Vagina (tissue), 2 donors: ENCODE results near the gene TRAF5. TPM values are rescaled to one million over a fixed set of nuclear protein-coding genes. Genes with fewer than 3 reads are reported as not detected.

Experiments
- DNase-seq, 2 donors: peaks; one replicate each; pipeline ENCODE4 v3.0.0-alpha.2; 2017; ENCODE audit errors: extremely low spot score in 2 of 2
- H3K27ac ChIP-seq: fragments of 200-600 bp; sonication (generic); one replicate; pipeline ENCODE4 v1.5.1; 2019
- H3K27me3 ChIP-seq: fragments of 200-600 bp; sonication (generic); one replicate; pipeline ENCODE4 v1.5.1; 2019
- H3K36me3 ChIP-seq, 2 donors: fragments of 200-600 bp; sonication (generic); one replicate each; pipeline ENCODE4 v1.5.1; 2017 to 2019
- H3K4me1 ChIP-seq: fragments of 200-600 bp; sonication (generic); one replicate; pipeline ENCODE4 v1.5.1; 2019
- H3K4me3 ChIP-seq, 2 donors: fragments of 200-600 bp; sonication (generic); 1 replicate in 1 of 2; 2 replicates in 1 of 2; pipeline ENCODE4 v1.5.1; 2016 to 2019
- H3K9me3 ChIP-seq: fragments of 200-600 bp; sonication (generic); one replicate; pipeline ENCODE4 v1.5.1; 2019
- POLR2A ChIP-seq, 2 donors: fragments of 450-650 bp; IDR thresholded peaks; one replicate each; pipeline ENCODE4 v1.6.1; 2017; ENCODE audit warnings: antibody characterized with exemption in 2 of 2, mild to moderate bottlenecking in 2 of 2, moderate library complexity in 2 of 2
- POLR2AphosphoS5 ChIP-seq, 2 donors: sonication (generic); formaldehyde crosslinking; IDR thresholded peaks; one replicate each; pipeline ENCODE4 v1.9.0; 2017; ENCODE audit warnings: antibody characterized with exemption in 2 of 2, mild to moderate bottlenecking in 2 of 2, low read depth in 1 of 2; ENCODE audit not compliant: insufficient read depth in 1 of 2
- intact Hi-C: fragments of 100-400 bp; cut with DNase I; formaldehyde crosslinking; loops from one replicate; pipeline ENCODE4 v1.15.1; 2023
- total RNA-seq: library from RNA; depleted of rRNA; stranded (reverse); fragments of >200 nt; gene quantifications from one replicate; pipeline ENCODE4 v1.2.3, GENCODE V29; 2016
- TF ChIP-seq, protein P1 (sequence below), 3 experiments: fragments of 450-650 bp in 2 of 3; fragments of 200-600 bp in 1 of 3; sonication (generic) in 1 of 3; IDR thresholded peaks; one replicate each; pipeline ENCODE4 v1.5.1; 2017 to 2019; ENCODE audit warnings: antibody characterized with exemption in 3 of 3, mild to moderate bottlenecking in 2 of 3, moderate library complexity in 2 of 3

Gene TRAF5
- total RNA-seq, 1 donor from 2014 or later = 14.0 TPM

DNA sequence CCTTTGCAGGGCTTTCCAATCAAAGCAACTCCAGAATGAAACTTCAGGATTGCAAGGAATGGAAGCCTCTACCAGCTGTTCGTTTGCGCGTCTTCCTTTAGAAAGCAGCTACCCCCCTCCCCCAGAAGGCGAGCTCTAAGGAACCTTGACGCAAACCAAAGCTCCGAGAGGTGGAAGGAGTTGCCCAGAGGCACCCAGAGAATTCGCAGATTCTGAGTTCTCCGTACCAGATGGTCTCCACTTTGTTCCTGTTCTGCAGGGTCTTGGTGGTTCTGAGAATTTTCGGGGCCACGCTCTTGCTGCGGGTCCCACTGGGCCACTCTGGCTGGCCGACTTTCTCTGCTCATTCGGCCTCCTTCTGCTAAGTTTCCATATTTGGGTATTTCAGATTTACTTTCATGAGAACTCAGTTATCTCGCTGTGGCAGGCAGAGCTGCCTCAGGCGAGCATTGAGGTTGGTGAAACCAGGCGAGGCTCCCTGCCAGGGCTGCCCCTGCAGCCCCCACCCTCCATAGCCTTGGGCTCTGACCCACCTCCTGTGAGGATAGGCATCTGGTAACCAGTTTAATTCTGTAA, 801 bp downstream of the TRAF5 start:
- no peaks in the 10 kb centered on the region for H3K27me3 ChIP-seq
- H3K36me3 ChIP-seq = no peaks in the 10 kb centered on the region
- peak overlapping the region; percentile 89 for H3K27ac ChIP-seq
- TF ChIP-seq POLR2AphosphoS5 (IDR thresholded peaks at IDR 0.05; ENCODE audit: insufficient read depth in 1 of 2, low read depth in 1 of 2) (peak in 1 of 2 donors; percentile 47), POLR2A (IDR thresholded peaks at IDR 0.05) (no peak)
- TF ChIP-seq, protein P1, sequence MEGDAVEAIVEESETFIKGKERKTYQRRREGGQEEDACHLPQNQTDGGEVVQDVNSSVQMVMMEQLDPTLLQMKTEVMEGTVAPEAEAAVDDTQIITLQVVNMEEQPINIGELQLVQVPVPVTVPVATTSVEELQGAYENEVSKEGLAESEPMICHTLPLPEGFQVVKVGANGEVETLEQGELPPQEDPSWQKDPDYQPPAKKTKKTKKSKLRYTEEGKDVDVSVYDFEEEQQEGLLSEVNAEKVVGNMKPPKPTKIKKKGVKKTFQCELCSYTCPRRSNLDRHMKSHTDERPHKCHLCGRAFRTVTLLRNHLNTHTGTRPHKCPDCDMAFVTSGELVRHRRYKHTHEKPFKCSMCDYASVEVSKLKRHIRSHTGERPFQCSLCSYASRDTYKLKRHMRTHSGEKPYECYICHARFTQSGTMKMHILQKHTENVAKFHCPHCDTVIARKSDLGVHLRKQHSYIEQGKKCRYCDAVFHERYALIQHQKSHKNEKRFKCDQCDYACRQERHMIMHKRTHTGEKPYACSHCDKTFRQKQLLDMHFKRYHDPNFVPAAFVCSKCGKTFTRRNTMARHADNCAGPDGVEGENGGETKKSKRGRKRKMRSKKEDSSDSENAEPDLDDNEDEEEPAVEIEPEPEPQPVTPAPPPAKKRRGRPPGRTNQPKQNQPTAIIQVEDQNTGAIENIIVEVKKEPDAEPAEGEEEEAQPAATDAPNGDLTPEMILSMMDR (IDR thresholded peaks at IDR 0.05) = peak in 1 of 3 experiments; percentile 8
- DNase-seq = peak in 1 of 2 donors; percentile 85
- intact Hi-C loops = loop anchor here (10.0 kb wide), 1 partner anchor 73 kb away; the partner anchor contains the start of gene RCOR3
- H3K4me3 ChIP-seq = peak overlapping the region; percentile 68 to 80
- H3K4me1 ChIP-seq = peaks cover 51% of the 10 kb centered on the region
- H3K9me3 ChIP-seq = no peaks in the 10 kb centered on the region

DNA sequence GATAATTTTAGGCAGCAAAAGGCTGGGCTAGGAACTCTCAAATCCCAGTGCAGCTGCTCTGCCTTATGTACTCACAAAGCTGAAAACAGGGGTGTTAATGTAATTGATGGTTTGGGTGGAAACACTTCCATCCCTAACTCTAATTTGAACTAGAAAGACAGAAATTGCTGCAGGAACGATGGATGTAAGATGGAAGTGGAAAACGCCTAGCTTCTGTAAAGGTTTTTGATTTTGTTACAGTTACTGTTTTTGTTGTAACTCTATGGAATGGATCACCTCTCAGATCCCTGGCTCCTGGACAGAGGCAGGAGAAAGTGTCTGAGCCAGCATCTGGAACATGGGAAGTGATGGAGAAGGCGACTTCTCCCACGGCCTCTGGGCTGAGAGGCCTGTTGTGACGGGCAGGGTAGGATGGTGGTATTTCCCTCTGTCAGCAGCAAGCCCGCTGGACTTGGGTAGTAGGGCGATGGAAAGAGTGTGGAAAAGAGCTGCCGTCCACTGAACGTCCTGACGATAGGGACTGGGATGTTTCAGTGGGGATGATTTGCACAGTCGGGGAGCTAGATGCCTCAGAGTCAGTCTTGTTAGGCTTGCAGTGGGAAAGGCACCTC, 1.6 kb downstream of the TRAF5 start:
- DNase-seq = peak in 1 of 2 donors; percentile 82
- H3K4me3 ChIP-seq = peak overlapping the region; percentile 68 to 80
- TF ChIP-seq, protein P1 (IDR thresholded peaks at IDR 0.05) = no peak
- TF ChIP-seq POLR2A (IDR thresholded peaks at IDR 0.05) (no peak), POLR2AphosphoS5 (IDR thresholded peaks at IDR 0.05; ENCODE audit: insufficient read depth in 1 of 2, low read depth in 1 of 2) (no peak)
- H3K27me3 ChIP-seq = no peaks in the 10 kb centered on the region
- H3K4me1 ChIP-seq = peaks cover 53% of the 10 kb centered on the region
- no peaks in the 10 kb centered on the region for H3K36me3 ChIP-seq
- intact Hi-C loops = loop anchor here (10.0 kb wide), 1 partner anchor 73 kb away; the partner anchor contains the start of gene RCOR3
- no peaks in the 10 kb centered on the region for H3K9me3 ChIP-seq
- peak overlapping the region; percentile 89 for H3K27ac ChIP-seq

DNA sequence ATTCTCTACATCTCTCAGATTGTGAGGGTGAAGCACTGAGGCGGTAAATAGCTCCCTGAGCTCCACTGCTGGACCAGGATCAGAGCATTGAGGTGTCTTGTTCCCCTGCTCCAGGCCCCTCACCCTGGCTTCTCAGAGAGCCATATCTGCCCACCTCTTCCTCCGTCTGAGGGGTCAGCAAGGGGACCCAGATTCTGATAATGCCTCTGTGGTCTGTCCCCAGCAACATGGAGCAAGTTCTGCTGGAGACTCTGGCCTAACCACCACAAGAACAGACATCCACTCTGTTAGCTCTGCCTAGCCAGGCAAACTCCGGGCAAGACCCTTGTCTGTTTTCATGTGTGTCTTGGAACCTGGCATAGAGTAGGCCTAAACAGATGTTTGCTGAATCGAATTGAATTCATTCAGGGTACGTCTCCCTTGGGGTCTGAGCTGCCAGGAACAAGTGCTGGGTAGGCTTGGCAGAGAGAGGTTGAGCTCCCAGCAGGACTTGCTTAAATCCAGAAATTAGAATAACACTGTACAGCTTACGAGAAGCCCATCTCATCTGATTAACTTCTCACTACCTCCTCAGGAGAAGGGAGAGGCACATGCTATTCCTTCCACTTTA, 2.3 kb downstream of the TRAF5 start:
- DNase-seq = peak in 1 of 2 donors; percentile 79
- Histone ChIP-seq H3K4me1 (peaks cover 53% of the 10 kb centered on the region), H3K9me3 (no peaks in the 10 kb centered on the region), H3K27ac (no peak overlapping the region), H3K4me3 (no peak overlapping the region), H3K27me3 (no peaks in the 10 kb centered on the region), H3K36me3 (no peaks in the 10 kb centered on the region)
- TF ChIP-seq POLR2A (IDR thresholded peaks at IDR 0.05) (no peak), POLR2AphosphoS5 (IDR thresholded peaks at IDR 0.05; ENCODE audit: insufficient read depth in 1 of 2, low read depth in 1 of 2) (no peak)
- TF ChIP-seq, protein P1 (IDR thresholded peaks at IDR 0.05) = no peak
- intact Hi-C loops = loop anchor here (10.0 kb wide), 1 partner anchor 74 kb away; the partner anchor contains the start of gene RCOR3

DNA sequence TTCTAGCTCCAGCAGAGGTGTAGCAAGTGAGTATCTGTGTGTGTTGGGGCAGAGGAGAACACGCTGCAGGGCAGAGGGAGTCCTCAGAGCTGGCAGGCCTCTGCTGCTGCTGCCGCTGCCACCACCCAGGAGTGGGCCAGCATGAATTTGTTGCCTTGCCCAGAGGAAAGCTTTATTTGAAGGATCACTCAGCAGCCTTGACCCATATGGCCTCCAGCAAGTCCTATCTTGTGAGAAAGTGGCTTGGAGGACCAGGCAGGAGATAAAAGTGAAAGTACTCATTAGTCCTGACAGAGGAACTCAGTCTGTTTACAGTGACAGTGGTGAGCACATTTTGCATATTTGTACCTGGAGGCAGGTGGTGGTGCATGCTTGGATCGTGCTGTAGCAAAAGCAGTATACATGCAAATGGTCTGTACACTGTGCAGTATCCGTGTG, 3.1 kb downstream of the TRAF5 start:
- Histone ChIP-seq H3K4me1 (peaks cover 53% of the 10 kb centered on the region), H3K36me3 (no peaks in the 10 kb centered on the region), H3K9me3 (no peaks in the 10 kb centered on the region), H3K27ac (no peak overlapping the region), H3K27me3 (no peaks in the 10 kb centered on the region), H3K4me3 (no peak overlapping the region)
- intact Hi-C loops = loop anchor here (10.0 kb wide), 1 partner anchor 75 kb away; the partner anchor contains the start of gene RCOR3
- DNase-seq = peak in 1 of 2 donors; percentile 62
- TF ChIP-seq, protein P1 (IDR thresholded peaks at IDR 0.05) = no peak
- TF ChIP-seq POLR2AphosphoS5 (IDR thresholded peaks at IDR 0.05; ENCODE audit: insufficient read depth in 1 of 2, low read depth in 1 of 2) = no peak
- no peak for TF ChIP-seq POLR2A (IDR thresholded peaks at IDR 0.05)
